Ureter (tissue), 1 donor: Measurements from ENCODE around the gene GNPNAT1. TPM values are rescaled to one million over a fixed set of nuclear protein-coding genes. Genes with fewer than 3 reads are reported as not detected.
"Not testable (repeated sequence)": the region's sequence is repeated elsewhere in the genome, so short reads cannot be mapped to it uniquely, and the experiment has no call there.

Experiments used
- DNase-seq: peaks from one replicate; pipeline ENCODE4 v3.0.0-alpha.2; 2020; ENCODE audit warnings: low spot score
- total RNA-seq: library from RNA; stranded (reverse); gene quantifications from one replicate; pipeline ENCODE4 v1.2.4, GENCODE V29; 2023
- donor health status: DM: yes; HTN: yes; CAD: no.

Gene GNPNAT1
- total RNA-seq, 1 donor from 2014 or later: 20.0 TPM

DNA sequence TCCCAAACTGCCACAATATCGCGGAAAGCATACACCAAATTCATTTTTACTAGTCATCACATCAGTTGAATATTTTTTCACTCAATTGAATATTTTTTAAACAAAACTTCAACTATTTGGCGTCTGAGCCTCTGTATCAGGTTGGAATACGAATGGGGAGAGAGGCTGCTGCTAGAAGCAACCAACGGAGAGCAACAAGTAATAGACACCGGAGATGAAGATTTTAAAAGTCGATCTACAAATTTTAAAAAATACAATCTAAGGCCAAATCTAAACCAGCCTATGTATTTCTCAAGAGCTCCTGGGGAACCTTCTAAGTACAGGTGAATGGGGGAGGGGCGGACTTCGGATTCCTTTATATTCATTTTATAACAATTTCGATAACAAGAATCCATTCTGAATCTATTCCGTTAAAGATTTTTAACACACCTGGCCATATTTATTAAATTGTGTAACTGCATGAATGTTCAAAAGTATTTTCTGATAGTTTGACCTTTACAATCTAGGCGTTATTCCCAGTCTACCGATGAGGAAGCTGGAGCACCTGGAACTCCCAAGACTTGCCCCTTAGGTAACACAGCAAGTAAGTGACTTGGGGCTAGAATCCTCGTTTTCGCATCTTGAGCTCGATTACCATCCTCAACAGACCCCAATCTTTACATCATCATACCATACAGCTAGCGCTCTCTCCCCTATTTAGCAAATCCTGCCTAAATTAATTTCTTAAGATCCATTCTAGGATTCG lies 1.2 kb downstream of the GNPNAT1 start:
- DNase-seq: no peak

DNA sequence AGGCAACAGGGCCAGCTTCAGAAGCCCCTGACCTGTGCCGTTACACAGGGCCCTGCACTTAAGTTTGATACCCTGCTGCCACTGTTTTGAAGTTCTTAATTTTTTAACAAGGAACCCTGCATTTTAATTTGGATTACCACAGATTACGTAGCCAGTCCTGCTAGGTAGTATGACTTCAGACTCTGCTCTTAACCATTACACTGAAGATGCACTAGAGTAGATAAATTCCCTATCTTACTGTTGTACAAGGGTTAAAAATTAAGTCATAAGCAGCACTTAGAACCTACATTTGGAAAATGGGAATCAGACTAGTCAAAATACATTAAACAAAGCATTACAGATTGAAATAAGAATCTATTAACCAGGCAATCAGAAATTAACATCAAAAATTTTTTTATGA lies 2.3 kb downstream of the GNPNAT1 start:
- no peak for DNase-seq

DNA sequence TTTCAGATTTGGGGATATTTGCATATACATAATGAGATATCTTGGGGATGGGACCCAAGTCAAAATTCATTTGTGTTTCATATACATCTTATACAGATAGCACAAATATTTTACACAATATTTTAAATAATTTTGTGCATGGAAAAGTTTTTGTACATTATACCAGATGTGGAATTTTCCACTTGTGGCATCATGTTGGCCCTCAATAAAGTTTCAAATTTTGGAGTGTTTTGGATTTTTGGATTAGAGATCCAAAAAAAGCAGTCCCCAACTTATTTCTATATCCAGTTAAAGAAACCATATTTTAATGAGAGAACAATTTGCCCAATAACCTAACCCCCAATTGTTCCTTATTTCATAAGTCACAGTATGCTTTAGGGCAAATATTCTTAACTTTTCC lies 4.5 kb downstream of the GNPNAT1 start:
- no peak for DNase-seq

DNA sequence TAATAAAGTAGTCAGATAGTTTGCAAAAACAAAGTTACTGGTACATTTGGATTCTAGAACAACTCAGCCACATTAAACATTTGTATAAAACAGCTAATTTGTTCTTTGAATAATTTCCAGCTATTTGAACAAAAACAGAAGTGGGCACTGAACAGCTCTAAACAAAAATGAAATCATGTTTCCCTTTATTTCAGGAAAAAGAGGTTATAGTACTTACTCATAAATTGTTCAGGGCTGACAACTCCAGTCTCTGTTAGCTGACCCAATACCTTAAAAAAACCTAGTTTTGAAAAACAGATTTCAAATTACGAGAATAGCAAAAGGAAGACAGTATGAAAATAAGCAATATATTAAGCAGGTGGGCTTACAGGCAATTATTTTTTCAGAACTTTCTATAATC lies 8.2 kb downstream of the GNPNAT1 start:
- DNase-seq: no peak

DNA sequence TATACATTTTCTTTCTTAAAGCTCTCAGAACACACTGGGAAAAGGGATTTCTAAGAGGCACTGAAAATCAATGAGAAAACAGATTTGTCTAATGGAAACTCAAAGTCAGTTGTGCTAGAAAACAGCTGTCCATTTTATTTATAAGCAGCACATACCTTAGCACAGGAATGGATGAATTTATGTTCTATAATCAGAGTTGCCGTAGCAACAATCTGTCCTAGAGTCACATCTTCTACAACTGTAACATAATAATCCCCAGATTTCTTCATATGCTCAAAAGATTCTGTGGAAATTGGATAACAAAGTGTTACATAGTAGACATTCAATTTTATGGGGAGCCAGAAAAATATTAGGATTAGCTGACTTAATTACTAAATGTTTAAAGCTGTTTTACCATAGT lies 9.8 kb downstream of the GNPNAT1 start:
- DNase-seq: no peak

DNA sequence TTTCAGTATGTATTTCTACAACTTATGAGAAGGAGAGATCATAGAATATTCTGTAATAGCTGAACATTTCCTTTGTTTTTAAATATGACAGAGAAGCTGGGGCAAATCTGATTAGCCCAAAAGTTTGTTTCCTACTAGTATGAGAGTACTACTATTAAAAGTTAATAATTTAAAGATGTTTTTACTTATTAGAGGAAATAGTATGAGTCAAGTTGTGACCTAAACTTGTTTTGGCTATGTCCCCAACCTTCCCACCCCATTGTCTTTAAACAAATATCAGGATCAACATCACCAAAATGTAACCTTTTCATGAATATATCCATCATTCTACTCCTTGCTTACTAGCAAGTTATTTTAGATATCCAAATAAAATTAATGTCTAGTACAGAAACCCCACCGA lies 10.5 kb downstream of the GNPNAT1 start:
- DNase-seq: no peak

DNA sequence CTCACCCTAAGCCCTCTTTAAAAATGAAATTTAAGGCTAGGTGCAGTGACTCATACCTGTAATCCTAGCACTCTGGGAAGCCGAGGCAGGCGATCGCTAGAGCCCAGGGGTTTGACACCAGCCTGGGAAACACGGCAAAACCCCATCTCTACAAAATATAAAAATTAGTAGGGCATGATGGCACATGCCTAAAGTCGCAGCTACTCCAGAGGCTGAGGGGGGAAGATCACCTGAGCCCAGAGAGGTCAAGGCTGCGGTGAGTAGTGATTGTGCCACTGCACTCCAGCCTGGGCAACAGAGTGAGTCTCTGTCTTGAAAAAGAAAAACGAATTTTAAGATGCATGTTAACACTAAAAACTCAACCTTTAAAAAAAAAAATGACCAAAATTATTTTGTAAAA lies 12.7 kb downstream of the GNPNAT1 start:
- no peak for DNase-seq

DNA sequence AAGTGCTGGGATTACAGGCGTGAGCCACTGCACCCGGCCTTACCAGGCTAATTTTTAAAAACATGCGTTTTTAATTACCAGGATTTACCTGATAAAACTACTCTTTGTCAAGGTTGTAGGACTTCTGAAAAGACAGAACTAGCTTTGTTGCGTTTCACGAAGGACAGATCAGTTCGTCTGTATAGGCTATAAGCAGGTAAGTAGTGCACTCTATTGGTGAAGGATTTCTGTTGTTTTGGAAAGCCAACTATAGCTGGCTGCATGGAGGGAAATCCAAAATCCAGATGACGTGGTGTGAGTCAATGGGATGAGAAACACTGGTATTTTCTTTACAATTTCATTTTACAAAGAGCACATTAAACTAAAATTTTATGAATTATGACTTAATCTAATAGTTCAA lies 14.6 kb downstream of the GNPNAT1 start:
- DNase-seq: no peak

DNA sequence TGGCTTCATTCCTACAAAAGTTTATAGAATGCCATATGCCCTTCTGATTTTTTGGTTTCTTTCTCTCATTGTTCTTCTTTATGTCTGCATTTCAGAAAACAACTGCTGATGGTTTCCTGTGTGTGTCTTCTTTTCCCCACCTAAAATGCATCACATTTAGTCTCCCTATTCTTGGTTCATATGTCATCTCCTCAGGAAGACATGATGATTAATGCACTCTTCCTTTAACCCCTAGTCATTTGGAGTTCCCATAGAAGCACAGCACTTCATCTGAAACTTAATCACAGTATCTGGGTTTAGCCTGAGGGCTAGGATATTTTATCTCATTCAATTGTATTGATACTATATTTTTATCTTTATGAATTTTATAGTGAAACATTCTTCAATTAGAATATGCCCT lies 21.5 kb downstream of the GNPNAT1 start:
- no peak for DNase-seq

DNA sequence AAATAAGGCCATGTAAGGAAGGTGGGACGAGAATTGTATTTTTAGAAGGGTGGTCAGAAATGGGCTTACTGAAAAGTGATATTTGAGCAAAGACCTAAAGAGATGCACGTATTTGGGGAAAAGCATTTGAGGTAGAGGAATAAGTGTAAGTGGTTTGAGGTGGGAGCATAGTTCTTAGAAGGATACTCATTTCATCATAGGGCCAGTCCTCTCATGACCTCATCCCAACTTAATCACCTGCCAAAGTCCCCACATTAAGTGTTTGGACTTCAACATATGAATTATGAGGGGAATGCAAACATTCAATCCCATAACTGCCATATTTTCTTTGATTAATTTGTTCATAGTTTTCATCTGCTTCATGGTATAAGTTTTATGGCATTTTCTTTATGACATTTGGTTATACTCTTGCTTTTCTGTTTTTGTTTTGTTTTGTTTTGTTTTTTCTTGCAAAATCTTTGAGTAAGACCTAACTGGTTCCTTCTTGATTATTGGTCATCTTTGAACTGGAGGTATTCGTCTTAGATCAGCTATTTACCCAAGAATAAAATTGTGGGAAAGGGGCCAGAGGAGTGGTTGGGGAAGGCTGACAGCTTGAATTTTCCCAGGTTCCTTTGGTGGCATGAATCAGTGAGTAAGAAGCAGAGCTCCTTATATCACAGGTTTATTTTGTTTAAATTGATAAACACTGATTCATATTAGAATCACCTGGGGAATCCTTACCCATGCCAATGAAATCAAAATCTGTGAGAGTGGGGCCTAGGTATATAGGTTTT lies 24.2 kb downstream of the GNPNAT1 start:
- DNase-seq: no peak

DNA sequence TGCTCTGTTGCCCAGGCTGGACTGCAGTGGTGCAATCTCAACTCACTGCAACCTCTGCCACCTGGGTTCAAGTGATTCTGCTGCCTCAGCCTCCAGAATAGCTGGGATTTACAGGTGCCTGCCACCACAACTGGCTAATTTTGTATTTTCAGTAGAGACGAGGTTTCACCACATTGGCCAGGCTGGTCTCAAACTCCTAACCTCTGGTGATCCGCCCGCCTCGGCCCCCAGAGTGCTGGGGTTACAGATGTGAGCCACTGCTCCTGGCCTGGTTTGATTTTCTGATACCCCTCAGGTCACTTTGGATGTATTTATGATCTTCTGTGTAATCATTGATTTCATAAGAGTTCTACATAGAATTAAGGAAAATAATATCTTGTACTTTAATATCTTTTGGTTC lies 28.5 kb downstream of the GNPNAT1 start:
- not testable (repeated sequence) for DNase-seq

DNA sequence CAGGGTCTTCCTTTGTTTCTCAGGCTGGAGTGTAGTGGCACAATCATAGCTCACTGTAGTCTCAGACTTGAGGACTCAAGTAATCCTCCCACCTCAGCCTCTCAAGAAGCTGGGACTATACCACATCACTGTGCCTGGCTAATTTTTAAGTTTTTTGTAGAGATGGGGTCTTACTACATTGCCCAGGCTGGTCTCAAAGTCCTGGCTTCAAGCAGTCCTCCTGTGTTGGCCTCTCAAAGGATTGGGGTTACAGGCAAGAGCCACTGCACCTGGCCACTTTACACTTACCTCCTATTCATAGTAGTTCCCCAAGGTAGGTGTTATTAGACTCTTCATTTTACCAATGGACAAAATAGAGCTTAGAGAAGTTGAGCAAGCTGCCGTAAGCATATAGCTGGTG lies 32.3 kb downstream of the GNPNAT1 start:
- no peak for DNase-seq

DNA sequence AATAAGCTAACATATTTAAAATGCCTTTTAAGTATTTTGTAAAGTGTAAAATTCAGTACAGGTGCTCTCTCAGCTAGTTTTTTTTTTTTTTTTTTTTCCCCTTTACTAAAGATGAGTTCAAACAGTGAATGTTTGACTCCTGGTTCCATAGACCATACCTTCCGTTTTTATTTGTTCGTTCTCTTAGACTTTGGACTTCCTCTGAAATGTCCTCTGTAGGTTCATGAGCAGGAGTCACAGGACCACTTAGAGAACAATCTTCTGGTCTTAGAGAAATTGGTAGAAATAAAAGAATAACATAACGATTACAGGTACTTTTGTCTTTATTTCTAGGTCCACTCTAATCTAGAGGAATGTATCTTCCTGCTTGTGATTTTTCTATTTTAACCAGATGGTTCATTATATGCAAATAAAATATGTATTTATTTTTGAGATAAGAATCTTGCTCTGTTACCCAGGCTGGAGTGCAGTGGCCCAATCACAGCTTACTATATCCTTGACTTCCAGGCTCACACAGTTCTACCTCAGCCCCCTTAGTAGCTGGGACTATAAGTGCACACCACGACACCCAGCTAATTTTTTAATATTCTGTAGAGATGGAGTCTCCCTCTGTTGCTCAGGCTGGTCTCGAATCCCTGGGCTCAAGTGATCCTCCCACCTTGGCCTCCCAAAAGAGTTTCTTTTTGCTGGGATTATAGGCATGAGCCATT lies 35.6 kb downstream of the GNPNAT1 start:
- no peak for DNase-seq

DNA sequence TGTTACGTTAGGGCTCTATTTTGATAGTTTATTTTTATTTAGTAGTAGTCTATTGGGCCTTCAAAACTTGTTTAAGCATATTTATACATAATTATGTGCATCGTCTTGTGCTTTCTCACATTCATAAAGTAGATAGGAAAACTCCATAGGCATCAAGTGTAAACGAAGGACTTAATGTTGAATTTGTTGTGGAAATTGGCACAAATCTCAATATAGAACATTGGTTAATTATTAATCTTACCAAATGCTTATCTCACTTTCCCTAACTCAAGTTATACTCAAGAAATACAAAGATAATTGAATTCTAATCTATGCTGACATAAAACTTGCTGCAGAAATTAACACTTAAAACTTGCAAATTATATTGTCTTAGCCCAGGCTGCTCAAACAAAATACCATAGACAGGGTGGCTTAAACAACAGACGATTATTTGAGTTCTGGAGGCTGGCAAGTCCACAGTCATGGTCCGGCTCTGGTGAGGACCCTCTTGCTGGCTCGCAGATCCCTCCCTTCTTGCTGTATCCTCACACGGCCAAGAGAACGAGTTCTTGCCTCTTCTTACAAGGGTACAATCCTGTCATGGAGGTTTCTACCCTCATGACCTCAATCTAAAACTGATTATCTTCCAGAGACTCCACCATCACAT lies 42.6 kb downstream of the GNPNAT1 start:
- no peak for DNase-seq

DNA sequence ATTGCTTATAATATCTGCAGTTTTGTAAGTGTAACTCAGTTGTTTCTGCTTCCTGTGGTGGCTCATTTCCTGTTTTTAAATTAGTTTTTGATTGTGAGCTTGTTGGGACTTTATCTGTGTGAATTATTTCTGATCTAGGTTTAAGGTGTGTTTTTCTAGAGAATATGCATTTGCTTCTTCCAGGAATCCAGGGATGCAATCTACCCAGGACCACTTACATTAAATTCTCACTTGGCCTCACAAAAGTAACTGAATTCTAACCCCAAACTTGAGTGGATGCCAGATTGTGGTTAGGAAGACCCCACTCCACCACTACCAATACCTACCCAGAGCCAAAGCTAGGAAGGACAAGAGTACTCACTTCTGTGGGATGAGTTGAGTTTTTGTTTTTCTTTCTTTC lies 49.5 kb downstream of the GNPNAT1 start:
- DNase-seq: no peak

DNA sequence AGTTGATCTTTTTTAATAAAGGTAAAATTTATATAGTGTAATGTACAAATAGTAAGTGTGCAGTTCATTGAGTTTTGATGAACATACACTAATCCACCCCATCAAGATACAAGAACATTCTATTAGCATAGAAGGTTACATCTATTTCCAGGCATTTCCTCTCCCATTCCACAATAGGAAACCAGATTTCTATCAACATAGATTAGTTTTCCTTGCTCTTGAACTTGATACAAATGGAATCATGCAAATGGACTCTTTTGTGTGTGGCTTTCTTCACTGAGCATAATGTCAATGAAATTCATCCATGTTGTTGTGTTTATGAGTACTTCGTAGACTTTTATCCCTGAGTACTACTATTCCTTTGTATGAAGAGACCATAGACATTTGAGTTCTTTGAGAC lies 50.7 kb downstream of the GNPNAT1 start:
- DNase-seq: no peak

DNA sequence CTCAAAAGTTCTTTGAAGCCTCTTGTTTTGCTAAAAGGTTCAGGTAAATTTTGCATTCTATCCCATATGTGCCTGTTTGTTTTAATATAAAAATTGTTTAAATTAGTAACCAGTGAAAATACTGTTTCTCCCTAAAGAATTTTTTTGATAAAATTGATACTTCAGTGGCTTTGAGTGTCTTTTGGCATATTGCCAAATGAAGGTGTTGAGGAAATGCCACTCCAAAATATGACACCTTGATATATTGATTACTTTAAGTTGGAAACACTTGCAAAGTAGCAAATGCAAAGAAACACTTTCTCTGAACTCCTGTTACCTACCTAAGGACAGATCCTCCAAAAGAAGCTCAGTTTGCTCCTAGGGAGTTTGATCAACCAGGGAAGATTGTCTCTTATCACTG lies 53.0 kb downstream of the GNPNAT1 start:
- no peak for DNase-seq

DNA sequence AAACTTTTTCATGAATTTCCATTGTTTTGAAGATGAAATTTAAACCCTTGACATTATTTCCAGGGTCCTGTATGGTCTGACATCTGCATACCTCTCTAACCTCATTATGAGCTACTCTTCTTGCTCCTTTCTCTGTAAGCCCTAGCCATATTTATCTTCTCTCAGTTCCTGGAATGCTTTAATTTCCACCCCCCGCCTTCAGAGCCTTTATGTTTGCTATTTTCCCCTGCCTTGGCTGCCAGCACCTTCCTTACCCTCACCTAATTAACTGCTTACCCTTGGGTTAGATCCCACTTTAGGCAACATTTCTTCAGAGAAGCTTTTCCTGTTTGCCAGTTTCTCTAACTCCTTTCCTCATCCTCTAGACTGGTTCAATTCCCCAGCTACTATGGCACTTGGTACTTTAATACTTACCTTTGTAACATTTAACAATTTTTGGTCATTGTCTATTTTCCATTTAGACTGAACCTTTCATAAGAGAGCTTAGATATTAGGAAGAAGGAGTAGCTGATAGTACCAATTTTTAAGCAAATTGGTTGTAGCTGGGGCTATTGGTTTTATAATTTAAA lies 55.4 kb downstream of the GNPNAT1 start:
- no peak for DNase-seq

DNA sequence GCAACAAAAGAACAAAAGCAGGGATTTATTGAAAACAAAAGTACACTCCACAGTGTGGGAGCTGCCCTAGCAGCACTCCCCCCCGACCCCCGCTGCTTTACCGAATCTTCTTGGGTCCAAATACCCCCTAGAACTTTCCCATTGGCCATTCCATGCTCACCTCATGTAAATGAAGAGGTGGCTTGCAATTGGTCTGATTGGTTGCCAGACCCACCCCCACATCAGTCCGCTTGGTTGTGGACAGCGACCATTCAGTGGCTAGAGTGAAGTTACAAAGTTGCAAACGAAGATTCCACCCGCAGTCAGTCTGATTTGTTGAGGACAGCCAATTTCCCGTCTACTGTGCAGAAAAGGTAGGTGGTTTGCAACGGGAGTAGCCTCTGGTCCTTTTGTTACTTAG lies 57.6 kb downstream of the GNPNAT1 start:
- DNase-seq: no peak

DNA sequence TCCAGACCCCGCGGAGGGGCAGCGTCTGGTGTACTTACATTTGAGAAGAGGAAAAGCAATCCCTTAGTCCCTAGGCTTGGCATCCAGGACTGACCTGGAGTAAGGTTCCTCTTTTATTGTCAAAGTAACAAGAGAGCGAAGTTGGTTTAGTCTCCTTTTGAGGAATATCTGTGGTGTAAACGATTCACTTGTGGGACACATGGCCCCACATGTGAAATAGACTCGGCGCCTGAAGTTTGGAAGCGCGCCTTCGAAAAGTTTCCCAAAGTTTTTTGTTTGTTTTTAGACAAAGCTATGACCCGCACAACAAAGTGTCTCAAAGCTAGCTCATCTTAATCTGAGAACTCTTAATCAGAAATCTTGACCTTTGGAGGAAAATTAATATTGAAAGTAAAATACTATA lies 60.7 kb downstream of the GNPNAT1 start:
- DNase-seq: no peak

DNA sequence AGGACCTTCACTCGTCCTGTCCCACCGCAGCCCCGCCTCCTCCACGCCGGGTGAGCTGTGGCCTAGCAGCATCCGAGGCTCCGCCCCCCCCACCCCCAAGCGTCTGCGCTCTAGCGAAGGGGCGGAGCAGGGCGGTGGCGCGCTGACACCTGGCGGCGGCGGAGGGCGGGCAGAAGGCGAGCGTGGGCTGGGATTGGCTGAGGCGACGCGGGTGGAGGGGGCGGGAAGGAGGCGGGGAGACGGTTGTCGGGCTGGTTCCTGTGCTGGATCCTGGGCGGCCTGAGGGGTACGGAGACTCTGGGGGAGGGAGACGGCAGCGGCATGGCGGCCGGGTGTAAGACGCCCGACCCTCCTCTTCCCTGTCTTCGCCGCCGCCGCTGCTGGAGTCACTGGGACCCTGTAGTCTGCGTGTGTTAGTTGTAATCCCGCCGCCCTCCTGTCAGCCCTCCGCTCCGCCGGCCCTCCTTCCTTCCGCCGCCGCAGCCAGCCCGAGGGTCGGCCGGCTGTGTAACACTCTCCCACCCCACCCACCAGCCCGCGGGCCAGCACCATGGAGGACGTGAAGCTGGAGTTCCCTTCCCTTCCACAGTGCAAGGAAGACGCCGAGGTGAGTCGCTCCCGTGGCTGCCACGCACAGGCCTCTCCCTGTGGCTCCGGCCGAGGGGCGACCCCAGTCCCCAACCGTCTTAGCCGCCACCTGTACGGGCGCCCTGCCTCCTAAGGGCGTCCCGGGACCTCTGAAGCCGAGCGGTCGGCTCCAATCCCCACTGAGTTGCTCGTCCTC lies 61.3 kb downstream of the GNPNAT1 start, which contains the start of gene STYX:
Gene STYX (plus strand): TSS at position 242 of the 784 bp plus-strand sequence. CDS start 309 bp downstream, at position 551.
- DNase-seq: peak; percentile 98
